ENCODE results near the gene PRDM16.
"Not testable (repeated sequence)": the region's sequence is repeated elsewhere in the genome, so short reads cannot be mapped to it uniquely, and the experiment has no call there.

GRCh38 chr1:3239991-3240390, 171.0 kb downstream of the PRDM16 start:
- not testable (repeated sequence) for TF ChIP-seq CTCF, POLR2A, POLR2AphosphoS5 (IDR thresholded peaks at IDR 0.05)
